ENCODE results near the gene ROR1. TPM values are rescaled to one million over a fixed set of nuclear protein-coding genes. Genes with fewer than 3 reads are reported as not detected.

Gene ROR1
- total and polyA plus RNA-seq, 9 donors = 3.0 to 26.1 (median 15.0) TPM

DNA sequence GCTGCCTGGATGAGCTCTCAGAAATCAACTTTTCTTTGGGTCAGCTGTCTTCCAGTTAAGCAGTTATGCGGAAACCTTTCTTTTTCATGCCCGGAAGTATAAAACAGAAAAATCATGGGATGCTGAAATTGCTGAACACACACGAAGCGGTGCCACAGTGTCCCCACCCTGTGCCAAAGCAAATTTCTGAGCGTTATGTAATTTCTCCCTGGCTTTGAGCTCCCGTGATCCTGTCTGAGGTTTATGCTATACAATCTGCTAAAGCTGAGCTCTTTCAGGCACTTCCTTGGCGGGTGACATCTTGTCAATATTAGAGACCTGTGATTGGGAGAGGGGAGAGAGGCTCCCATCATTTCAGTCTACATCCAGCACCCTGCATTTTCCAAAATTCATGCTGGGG is 201.7 kb downstream of the ROR1 start:
- TF ChIP-seq POLR2A (IDR thresholded peaks at IDR 0.05) (no peak), EP300 (IDR thresholded peaks at IDR 0.05) (no peak)
- TF ChIP-seq, protein P1, sequence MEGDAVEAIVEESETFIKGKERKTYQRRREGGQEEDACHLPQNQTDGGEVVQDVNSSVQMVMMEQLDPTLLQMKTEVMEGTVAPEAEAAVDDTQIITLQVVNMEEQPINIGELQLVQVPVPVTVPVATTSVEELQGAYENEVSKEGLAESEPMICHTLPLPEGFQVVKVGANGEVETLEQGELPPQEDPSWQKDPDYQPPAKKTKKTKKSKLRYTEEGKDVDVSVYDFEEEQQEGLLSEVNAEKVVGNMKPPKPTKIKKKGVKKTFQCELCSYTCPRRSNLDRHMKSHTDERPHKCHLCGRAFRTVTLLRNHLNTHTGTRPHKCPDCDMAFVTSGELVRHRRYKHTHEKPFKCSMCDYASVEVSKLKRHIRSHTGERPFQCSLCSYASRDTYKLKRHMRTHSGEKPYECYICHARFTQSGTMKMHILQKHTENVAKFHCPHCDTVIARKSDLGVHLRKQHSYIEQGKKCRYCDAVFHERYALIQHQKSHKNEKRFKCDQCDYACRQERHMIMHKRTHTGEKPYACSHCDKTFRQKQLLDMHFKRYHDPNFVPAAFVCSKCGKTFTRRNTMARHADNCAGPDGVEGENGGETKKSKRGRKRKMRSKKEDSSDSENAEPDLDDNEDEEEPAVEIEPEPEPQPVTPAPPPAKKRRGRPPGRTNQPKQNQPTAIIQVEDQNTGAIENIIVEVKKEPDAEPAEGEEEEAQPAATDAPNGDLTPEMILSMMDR (IDR thresholded peaks at IDR 0.05) = no peak
- Histone ChIP-seq H3K27me3 (peaks cover 2% of the 10 kb centered on the region), H3K4me3 (no peak overlapping the region), H3K27ac (no peak overlapping the region), H3K4me1 (ENCODE audit: insufficient read depth) (no peaks in the 10 kb centered on the region), H3K9me3 (no peaks in the 10 kb centered on the region), H3K36me3 (no peaks in the 10 kb centered on the region)
- WGBS, 3 donors = 83 to 93% (median 89%) methylated on average over 7 of the region's 7 CpGs
- intact Hi-C loops (cut with DNase I) = no loop called here
- no peak for DNase-seq

DNA sequence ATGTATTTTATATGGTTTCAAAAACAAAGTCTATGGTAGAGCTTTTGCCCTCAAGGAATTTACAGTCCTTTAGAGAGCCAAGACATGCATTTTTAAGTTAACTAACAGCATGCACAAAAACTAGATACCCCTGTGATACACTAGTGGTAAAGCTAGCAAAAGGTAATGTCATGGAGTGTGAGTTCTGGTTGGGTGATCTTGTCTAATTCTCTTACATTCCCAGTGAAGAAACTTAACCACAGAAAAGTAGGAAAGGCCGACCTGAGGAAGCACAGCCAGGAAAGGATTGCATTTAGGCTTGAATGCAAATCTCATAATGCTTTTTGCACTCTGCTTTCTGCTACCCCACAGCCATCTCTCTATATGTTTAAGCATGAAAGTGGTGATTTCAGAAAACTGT is 202.2 kb downstream of the ROR1 start:
- H3K27me3 ChIP-seq = peaks cover 2% of the 10 kb centered on the region
- no peaks in the 10 kb centered on the region for H3K36me3 ChIP-seq
- H3K4me1 ChIP-seq (ENCODE audit: insufficient read depth) = no peaks in the 10 kb centered on the region
- H3K27ac ChIP-seq = no peak overlapping the region
- TF ChIP-seq EP300 (IDR thresholded peaks at IDR 0.05) (no peak), POLR2A (IDR thresholded peaks at IDR 0.05) (no peak)
- TF ChIP-seq, protein P1 (IDR thresholded peaks at IDR 0.05) = no peak
- H3K9me3 ChIP-seq = no peaks in the 10 kb centered on the region
- DNase-seq = no peak
- 89 to 92% (median 90%) methylated on average over 1 of the region's 1 CpG for WGBS, 3 donors
- intact Hi-C loops (cut with DNase I) = no loop called here
- H3K4me3 ChIP-seq = no peak overlapping the region

DNA sequence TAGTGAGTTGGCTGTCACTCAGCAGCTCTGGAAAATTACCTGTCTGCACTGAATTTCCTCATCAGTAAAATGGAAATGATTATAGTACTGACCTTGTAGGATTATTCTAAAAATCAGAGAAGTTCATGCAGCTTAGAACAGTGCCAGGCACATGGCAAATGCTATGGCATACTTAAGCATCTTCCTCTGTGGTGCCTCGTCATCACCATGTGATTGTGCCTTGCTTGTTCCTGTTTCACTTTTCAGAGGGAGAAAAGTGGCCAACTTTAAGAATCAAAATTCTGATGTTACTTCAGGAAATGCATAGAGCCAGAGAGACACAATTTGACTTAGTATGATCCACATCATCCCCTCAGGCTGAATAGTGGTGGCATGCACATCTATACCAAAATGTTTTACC is 203.6 kb downstream of the ROR1 start:
- TF ChIP-seq, protein P1 (IDR thresholded peaks at IDR 0.05) = no peak
- TF ChIP-seq EP300 (IDR thresholded peaks at IDR 0.05) (no peak), POLR2A (IDR thresholded peaks at IDR 0.05) (no peak)
- Histone ChIP-seq H3K9me3 (no peaks in the 10 kb centered on the region), H3K27ac (no peak overlapping the region), H3K27me3 (peaks cover 2% of the 10 kb centered on the region), H3K36me3 (no peaks in the 10 kb centered on the region), H3K4me3 (no peak overlapping the region), H3K4me1 (ENCODE audit: insufficient read depth) (peaks cover 1% of the 10 kb centered on the region)
- 91 to 98% (median 97%) methylated on average over 1 of the region's 1 CpG for WGBS, 3 donors
- DNase-seq = no peak
- intact Hi-C loops (cut with DNase I) = no loop called here

DNA sequence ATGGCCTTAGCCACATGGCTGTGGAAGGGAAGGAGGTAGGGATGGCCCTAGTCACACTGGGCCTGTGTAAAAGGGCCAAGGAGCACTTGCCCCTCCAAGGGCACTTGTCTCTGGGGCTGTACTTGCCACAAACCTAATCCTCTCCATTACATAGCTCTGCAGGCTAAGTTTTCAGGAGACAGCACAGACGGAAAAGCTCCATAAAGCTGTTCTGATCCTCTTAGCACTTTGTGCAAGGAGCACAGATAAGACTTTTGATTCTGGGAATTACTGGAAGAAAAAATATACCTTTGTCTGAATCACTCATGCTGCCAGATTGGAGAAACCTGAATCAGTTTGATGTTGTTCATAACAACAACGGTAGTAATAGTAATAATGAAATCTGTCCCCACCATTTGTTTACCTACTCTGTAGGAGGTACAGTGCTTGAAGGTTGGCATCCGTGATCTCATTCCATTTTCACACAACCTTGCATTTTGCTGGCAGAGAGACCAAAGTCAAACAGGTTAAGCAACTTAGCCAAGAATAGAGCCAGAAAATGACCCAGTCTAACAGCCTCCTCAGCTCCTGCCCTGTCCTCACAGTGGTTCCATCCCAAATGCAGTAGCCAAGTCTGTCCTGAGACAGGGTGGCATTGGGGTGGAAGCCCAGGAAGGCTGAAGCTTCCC is 207.1 kb downstream of the ROR1 start:
- DNase-seq = no peak
- TF ChIP-seq POLR2A (IDR thresholded peaks at IDR 0.05) (no peak), EP300 (IDR thresholded peaks at IDR 0.05) (no peak)
- TF ChIP-seq, protein P1 (IDR thresholded peaks at IDR 0.05) = no peak
- H3K27ac ChIP-seq = no peak overlapping the region
- H3K4me1 ChIP-seq (ENCODE audit: insufficient read depth) = peaks cover 1% of the 10 kb centered on the region
- intact Hi-C loops (cut with DNase I) = no loop called here
- H3K4me3 ChIP-seq = no peak overlapping the region
- no peaks in the 10 kb centered on the region for H3K36me3 ChIP-seq
- peaks cover 2% of the 10 kb centered on the region for H3K27me3 ChIP-seq
- H3K9me3 ChIP-seq = no peaks in the 10 kb centered on the region
- 92 to 97% (median 96%) methylated on average over 3 of the region's 3 CpGs for WGBS, 3 donors
